NCI-H2029 (cell line): ENCODE data around the gene AHDC1.
"Not testable (repeated sequence)": the region's sequence is repeated elsewhere in the genome, so short reads cannot be mapped to it uniquely, and the experiment has no call there.

Experiments
- DNase-seq: peaks from one replicate; lab custom pipeline; 2025; lab: John Stamatoyannopoulos, UW

Gene AHDC1

DNA sequence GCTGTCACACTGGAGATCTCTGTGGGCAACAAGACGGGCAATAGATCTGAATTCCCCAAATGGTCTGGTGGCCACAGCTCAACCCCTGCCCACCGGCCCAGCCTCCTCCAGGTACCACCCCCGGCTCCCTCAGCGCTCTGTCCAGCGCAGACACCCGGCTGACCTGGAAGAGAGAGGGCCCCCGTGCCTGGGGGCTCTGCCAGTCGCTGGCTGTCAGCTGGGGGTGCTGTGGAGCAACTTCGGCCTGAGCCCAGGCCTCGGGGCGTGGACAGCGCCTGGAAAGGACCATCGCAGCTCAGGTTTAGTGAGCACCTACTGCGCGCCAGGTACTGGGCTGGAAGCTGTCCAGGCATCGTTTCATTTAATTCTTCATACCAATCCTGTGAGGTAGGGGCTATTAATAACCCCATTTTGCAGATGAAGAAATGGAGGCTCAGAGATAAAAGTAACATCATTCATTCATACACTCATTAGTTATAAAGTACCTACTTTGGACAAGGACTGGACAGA, 51.0 kb downstream of the AHDC1 start:
- no peak for DNase-seq

GRCh38 chr1:27551953-27552312, 52.0 kb downstream of the AHDC1 start:
- DNase-seq = no peak

DNA sequence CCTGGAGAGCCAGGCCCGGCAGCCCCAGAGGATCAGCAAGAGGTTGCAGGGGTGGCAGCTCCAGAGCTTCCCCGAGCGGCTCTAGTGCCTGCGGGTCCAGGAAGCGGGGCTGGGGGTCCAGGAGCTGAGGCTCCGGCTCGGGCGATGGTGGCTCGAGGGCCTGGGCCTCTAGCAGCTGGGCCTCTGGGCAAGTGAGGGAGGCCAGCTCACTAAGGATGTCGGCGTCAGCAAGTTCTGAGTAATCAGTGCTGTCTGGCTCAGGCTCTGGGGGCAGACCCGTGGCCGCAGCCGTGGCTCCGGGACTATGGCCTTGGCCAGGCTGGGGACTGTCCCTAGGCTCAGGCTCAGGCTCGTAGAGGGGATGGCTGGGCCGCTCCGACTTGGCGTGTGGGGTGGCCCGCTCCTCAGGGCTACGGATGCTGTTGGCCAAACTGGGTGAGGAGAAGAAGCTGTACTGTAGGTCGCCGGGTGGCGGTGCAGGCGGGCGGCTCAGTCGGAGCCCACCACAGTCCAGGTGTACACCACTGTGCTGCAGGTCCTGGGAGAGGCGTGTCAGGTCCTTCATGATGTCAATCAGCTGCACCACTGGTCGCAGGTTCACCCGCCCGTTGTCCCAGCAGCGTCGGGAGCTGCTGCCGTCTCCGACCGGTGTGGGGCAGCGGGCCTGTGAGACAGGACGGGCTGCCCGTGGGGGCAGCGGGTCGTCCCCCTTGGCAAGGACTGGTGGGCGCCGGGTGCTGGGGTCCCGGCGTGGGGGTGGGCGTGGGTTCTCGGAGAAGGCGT, 52.6 kb downstream of the AHDC1 start:
- no peak for DNase-seq

- DNase-seq = no peak
Observed at GRCh38 chr1:27550510-27551169, 53.3 kb downstream of the AHDC1 start.

DNA sequence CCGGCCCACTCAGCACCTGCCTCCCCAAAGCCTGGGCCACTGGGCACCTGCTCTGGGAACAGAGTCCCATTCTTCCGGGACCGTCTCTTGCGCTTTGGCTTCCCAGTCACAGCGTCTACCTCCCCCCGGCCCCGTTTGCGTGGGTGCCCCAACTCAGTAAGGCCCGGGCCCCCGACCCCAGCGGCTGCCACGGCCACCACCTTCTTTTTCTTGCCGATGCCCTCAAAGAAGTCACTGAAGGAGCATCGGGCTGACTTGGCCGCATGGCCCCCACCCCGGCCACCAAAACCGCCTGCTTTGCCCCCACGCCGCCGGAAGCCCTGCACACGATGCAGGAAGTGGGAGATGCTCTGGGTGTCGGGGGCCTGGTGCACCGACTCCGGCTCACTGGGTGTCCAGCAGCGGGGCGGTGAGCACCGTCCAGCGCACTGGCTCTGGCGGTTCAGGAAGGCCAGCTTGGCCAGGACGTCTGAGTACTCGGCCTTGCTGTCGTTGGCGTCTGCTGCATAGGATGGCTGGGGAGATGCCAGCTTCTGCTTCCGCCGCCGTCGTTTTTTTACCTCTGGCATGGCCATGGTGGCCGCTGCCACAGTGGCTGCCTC, 54.0 kb downstream of the AHDC1 start:
- DNase-seq = no peak

DNA sequence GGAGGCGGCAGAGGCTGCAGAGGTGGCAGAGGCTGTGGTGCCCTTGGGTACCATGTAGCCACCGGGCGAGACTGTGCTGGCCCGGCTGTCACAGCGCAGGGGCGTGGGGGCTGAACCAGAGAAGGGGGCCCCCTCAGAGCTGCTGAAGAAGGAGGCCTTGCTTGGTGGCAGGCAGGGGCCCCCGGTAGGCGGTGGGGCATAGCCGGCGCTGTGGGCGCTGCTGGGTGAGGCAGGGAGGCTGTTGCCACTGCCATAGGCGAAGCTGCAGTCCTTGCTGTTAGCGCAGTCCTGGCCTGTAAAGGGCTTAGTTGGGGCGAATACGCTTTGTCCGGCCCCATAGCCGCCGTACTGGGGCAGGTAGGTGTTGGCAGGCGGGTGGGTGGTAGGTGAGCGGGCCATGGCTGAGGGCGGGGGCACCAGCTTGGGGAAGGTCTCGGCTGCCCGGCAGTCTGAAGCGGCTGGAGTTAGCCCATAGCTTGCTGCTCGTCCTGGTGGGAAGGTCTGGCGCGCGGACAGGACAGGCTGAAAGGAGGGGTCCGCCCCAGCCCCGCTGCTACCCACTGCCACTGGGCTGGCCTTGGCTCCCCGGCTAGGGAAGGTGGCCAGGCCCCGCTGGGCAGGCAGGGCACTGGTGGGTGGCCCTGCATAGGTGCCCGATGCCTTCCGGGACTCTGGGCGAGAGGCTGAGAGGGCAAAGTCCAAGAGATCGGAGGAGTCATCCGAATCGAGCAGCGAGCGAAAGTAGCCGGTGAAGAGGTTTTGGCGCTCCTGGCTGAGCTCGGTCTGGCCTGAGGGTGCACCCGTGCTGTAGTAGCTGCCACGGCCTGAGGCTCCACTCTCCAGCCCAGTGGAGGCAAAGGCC, 54.9 kb downstream of the AHDC1 start:
- no peak for DNase-seq

DNA sequence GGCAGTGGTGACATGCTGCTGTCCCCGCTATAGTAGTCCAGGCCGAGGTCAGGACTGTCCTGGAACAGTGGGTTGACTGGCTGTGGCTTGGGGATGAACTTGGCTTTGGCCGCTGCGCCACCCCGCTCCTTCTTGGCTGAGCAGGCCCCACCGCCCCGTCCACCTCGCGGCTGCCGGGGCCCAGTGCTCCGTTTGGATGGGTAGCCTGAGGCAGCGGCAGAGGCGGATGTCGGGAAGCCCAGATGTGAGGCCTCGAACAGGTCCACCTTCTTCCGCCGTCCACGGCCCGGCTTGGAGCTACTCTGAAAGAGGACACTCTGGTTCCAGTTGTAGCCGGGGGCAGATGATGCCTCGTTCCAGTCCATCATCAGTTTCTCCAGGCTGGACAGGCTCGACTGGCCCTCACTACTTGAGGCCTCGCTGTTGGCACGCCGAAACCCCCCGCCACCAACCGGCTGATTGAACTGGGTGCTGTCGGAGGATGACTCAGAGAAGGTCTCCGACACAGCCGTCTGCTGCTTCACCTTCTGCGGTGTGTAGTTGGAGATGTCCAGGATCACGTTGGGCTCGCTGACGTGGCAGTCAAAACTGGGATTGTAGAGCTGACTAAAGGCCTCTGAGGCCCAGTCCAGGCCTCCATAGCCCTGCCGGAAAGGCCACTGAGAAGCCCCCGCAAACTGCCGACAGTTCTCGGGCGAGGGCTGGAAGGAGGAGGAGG, 55.6 kb downstream of the AHDC1 start:
- no peak for DNase-seq

- no peak for DNase-seq
Observed at GRCh38 chr1:27547220-27548116, 56.5 kb downstream of the AHDC1 start.

GRCh38 chr1:27545876-27546275, 58.1 kb downstream of the AHDC1 start:
- no peak for DNase-seq

- DNase-seq = no peak
Observed at GRCh38 chr1:27545271-27545670, 58.7 kb downstream of the AHDC1 start.

DNA sequence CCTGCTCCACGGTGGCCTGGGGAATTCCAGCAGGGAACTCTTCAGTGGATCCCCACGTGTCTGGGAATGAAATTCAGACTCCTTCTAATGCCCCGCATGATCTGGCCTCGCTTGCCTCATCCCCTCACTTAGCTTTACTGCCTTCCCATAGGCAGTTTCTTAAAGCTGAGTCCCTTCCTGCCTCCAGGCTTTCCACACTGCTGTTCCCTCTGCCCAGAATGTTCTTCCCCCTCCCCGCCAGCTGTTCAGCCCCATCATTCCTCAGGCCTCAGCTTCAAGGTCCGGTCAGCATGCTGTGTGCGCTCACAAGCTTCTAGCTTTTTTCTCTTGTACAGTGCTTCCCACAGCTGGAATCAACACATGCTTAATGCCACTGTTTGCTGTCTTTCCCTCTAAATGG, 59.1 kb downstream of the AHDC1 start:
- DNase-seq = no peak

DNA sequence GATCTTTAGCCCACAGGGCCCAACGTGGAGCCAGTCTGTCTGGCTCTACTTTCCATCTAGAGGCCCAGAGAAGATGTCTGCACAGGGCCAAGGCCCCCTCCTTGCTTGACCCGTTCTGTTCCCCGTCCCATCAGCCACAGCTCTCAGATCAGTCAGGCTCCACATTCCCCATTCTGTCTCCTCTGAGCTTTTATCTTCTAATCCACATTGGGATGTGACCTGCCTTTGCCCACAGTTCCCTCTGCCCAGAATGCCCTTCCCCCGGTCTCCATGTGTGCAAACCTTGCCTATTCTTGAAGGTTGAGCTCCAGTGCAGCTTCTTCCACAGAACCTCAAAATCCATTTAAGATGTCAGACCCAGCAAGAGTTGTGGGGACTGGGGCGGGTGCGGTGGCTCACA, 60.7 kb downstream of the AHDC1 start:
- no peak for DNase-seq

- DNase-seq = no peak
Observed at GRCh38 chr1:27542463-27543273, 61.3 kb downstream of the AHDC1 start.

DNA sequence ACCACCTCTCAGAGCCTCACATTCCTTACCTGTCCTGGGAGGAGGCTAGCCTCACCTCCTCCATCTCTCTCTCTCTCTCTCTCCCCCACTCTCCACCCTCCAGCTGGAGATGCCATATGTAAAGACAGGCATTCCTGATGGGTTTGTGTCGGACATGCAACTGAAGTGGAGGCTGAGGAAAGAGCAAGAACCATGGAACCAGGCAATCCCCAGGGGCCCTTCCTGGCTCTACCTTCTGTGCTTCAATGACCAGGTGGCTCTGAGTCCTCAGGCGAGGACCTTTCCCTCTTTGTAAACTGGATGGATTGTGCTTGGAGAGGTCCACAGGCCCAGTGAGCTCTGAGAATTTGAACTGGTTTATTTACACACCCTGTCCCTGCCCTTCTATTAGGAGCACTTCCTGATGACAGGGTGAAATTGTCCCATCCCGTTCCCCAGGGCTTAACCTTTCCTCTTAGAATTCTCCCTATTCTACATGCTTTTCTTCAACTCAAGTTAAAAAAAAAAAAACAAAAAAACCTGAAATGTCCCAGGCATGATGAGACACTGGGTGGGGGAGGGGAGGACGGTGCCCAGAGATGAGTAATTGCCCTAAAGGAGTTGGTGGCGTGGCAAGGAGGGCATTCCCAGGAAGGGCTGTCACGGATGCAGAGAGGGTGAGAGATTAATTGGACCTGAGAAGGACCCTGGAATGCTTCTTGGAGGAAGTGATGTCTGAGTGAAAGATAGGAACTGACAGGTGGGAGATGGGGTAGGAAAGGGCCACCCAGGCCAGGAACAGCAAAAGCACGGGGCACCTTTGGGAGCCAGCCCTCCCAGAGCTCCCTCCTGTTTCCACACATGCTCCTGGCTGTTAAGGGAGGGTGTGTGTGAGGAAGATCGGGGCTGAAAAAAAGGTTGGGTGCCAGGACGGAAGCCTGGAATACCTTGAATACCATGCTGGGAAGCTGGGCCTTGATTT, 63.8 kb downstream of the AHDC1 start:
- no peak for DNase-seq

- DNase-seq = no peak
Observed at GRCh38 chr1:27538793-27539192, 65.2 kb downstream of the AHDC1 start.

GRCh38 chr1:27538305-27538676, 65.7 kb downstream of the AHDC1 start:
- DNase-seq = not testable (repeated sequence)

- no peak for DNase-seq
Observed at GRCh38 chr1:27536767-27537166, 67.2 kb downstream of the AHDC1 start.

GRCh38 chr1:27536010-27536757, 67.8 kb downstream of the AHDC1 start:
- no peak for DNase-seq
